ENCODE measurements around the gene BRSK1.

The BRSK1 gene

DNA sequence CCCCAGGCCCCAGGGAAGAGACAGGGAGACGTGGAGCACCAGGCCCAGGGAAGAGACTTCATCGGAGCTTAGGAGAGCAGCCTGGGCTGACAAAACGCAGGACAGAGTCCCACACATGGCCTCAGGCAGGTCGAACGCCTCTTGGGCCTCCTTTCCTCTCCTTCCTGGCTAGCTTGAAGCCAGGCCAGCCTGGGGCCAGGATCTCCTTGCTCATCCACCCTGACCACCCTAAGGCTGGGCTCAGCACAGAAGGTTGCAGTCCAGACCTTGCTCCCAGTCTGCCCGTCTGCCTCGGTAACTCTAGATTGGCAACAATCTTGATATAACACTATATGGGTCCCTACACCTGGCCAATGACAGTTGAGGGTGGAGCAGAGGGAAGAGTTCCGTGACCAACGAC, 35.1 kb upstream of the BRSK1 start:
- ChIA-PET POLR2A (interaction anchor here (1.5 kb wide), 1 partner anchor 11 kb away, joined by 8 read pairs; the partner anchor contains the start of gene PPP6R1), CTCF (no interaction called here)
- TF ChIP-seq SUZ12 (IDR thresholded peaks at IDR 0.05), result no peak
- no peak for DNase-seq (ENCODE audit: extremely low spot score)

DNA sequence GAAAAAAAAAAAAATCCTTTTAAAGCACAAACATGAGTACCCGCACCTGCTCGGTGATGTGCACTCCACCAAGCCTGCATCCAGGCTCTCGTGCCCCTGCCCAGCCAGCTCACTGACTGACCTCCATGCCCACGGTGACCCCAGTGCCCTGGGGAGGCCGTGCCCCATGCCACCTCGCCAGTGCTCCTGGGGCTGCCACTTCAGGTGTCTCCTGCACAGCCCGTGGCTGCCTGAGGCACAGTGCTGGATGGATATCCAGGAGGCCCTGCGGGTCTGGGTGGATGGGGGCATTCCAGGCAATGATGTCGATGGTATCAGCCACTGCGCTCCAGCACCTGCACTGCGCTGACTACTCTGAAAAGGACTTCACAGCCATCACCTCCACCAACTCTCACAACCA, 34.0 kb upstream of the BRSK1 start:
- ChIA-PET POLR2A (no interaction called here), CTCF (no interaction called here)
- TF ChIP-seq FOXK2 (IDR thresholded peaks at IDR 0.05), result no peak
- no peak for TF ChIP-seq FOXA1 (IDR thresholded peaks at IDR 0.05)
- TF ChIP-seq NFRKB (IDR thresholded peaks at IDR 0.05), result no peak
- no peak for TF ChIP-seq LEF1 (IDR thresholded peaks at IDR 0.05; ENCODE audit: borderline replicate concordance)
- no peak for TF ChIP-seq SP1 (IDR thresholded peaks at IDR 0.05)
- DNase-seq (ENCODE audit: extremely low spot score), result no peak

DNA sequence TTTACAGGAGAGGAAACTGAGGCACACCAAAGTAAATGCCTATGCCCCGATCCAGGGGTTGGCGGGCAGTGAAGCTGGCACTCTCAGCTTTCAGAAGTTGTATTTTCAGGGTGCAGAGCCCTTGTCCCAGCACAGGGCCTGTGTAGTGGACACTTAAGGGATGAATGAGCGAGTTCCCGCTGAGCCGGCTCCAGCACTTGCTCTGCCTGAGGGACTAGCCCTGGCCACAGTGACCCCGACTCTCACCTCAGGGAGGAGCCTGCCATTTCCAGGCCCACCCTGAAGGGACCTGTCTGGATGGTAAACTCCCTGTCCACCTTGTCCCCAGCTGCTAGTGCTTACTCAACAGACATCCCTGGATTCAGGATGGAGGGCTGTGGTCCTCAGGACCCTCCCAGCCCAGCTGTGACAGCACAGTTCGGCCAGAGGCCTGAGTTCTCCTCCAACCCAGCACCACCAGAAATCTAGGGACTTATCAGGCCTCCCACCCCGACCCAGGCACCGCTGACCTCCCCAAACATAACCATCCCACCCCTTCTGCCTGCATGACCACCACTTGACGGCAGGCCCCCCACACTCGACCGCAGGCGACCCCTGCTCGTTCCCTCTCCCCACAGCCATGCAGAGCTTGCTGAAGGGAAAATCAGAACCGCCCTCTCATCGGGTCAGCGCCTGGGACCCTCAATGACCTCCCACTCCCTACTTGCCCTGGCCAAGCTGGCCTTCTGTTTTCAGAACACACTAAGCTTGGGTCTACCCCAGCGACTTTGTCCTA, 33.3 kb upstream of the BRSK1 start:
- TF ChIP-seq, protein P1, sequence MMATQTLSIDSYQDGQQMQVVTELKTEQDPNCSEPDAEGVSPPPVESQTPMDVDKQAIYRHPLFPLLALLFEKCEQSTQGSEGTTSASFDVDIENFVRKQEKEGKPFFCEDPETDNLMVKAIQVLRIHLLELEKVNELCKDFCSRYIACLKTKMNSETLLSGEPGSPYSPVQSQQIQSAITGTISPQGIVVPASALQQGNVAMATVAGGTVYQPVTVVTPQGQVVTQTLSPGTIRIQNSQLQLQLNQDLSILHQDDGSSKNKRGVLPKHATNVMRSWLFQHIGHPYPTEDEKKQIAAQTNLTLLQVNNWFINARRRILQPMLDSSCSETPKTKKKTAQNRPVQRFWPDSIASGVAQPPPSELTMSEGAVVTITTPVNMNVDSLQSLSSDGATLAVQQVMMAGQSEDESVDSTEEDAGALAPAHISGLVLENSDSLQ (IDR thresholded peaks at IDR 0.05), result no peak
- TF ChIP-seq NFRKB (IDR thresholded peaks at IDR 0.05) (no peak), ZNF384 (IDR thresholded peaks at IDR 0.05) (no peak), FOXK2 (IDR thresholded peaks at IDR 0.05) (no peak), SP1 (IDR thresholded peaks at IDR 0.05) (no peak), ELF4 (IDR thresholded peaks at IDR 0.05) (no peak), ARNT (IDR thresholded peaks at IDR 0.05) (no peak)
- POLR2A ChIA-PET, result no interaction called here
- CTCF ChIA-PET, result no interaction called here
- DNase-seq (ENCODE audit: extremely low spot score), result no peak

DNA sequence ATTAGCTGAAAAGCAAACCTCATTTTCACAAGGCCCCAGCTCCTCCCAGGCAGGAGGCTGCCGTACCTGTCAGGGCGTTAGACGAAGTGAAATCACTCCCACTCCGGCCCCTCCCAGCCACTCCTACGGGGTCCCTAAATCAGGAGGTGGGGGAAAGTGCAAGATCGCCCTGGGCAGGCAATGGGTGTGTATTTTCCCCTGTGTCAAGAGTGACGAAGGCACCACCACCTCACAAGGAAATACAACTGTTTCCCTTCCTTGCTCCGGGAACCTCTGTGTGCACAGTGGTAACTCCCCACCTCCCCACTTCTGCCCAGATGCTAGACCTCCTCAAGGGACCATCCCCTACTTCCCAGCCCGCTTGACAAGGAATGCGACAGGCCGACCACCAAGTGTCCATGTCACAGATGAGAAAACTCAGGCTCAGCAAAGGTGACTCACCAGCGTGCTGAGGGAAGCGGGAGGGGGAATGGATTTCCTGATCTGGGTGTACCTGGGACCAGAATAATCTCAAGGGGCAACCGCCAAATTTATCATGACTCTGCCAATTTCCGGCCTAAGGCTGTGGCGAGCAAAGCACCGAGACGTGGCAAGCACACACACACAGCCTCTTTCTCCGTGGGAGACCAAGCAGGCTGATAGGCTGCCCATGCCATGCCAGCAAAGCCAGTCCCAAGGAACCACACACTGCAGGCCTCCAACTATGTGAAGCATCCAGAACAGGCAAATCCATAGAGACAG, 32.3 kb upstream of the BRSK1 start:
- ChIA-PET CTCF (interaction anchor here (0.7 kb wide), 1 partner anchor 63 kb away, joined by 4 read pairs; no protein-coding TSS in a partner anchor), POLR2A (no interaction called here)
- no peak for DNase-seq (ENCODE audit: extremely low spot score)
- TF ChIP-seq SP1 (IDR thresholded peaks at IDR 0.05), result no peak

DNA sequence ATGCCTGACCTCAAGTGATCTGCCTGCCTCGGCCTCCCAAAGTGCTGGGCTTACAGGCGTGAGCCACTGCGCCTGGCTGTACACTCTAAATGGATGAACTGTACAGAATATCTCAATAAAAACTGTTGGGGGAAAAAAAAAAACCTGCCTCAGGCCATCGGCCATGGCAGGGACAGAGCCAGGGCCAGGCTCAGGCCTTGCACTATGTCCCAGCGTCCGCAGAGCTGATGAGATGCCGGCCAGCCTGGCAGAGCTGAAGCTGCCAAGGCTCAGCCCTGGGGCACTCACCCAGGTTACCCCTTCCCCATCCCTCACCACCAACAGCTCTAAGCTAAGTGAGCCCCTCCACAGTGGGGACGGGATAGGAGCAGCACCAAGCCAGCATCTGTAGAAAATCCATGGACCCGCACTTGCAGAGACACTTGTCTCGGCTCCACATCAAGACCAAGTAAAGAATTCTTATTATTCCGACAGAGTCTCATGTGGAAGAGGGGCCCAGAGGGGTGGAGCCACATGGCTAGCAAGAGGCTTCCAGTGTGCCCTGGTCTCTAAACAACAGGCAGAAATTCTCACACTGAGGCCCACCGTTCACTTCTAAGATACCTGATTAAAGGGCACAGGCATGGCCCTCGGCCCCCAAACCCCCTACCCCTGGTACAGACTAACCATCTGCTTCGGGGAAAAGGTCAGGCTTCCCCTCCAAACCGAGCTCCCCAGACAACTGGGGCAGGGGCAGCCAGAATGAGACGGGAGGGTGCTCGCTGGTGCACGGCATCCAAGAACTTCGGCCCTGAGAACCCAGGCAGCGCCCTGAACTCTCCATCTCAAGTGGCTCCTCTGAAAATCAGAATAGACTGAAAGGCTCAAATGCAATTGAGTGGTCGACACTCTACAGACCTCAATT, 30.8 kb upstream of the BRSK1 start:
- TF ChIP-seq ARNT (IDR thresholded peaks at IDR 0.05), result no peak
- no peak for TF ChIP-seq ZNF384 (IDR thresholded peaks at IDR 0.05)
- TF ChIP-seq FOXK2 (IDR thresholded peaks at IDR 0.05), result no peak
- TF ChIP-seq BHLHE40 (IDR thresholded peaks at IDR 0.05; ENCODE audit: borderline replicate concordance), result no peak
- TF ChIP-seq LEF1 (IDR thresholded peaks at IDR 0.05; ENCODE audit: borderline replicate concordance), result no peak
- no peak for DNase-seq (ENCODE audit: extremely low spot score)
- CTCF ChIA-PET, result no interaction called here
- POLR2A ChIA-PET, result no interaction called here

DNA sequence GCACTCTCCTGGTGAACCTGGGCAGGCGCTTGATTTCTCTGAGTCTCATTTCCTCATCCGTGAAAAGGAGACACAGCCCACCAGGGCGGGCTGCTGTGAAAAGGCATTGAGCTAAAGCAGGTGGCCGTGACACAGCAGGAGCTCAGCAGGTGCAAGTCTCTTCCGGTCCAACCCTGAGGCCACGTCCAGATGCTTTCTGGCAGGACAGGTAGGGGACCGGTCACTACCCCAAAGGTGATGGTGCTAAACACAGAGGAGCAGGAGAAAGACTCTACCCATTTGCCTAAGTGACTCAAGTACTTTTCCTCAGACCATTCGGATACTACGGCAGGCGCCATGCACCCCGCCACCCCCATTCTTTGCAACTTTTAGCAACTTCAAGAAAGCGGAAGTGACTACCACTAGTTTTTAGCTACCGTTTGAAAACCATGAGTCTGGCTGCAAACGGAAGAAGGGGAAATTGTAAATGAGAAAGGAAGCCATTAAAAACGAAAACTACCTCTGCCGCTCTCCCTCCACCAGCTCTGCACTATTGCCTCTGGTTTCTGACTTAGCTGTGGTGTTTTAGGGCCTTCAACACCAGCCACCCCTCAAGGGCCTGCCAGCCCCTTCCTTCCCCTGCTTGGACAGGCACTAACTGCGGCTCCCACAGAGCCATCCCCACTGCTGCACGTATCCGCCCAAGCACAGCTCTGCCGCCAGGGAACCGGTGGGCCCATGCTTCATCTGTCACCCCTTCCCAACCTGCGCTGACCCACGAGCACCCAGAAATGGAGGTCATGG, 29.8 kb upstream of the BRSK1 start:
- no peak for TF ChIP-seq ARNT (IDR thresholded peaks at IDR 0.05)
- TF ChIP-seq ZNF384 (IDR thresholded peaks at IDR 0.05), result no peak
- no peak for TF ChIP-seq CTBP1 (IDR thresholded peaks at IDR 0.05; ENCODE audit: borderline replicate concordance)
- TF ChIP-seq FOXK2 (IDR thresholded peaks at IDR 0.05), result no peak
- no peak for TF ChIP-seq TARDBP (IDR thresholded peaks at IDR 0.05)
- no peak for TF ChIP-seq SUZ12 (IDR thresholded peaks at IDR 0.05)
- ChIA-PET CTCF (interaction anchor here (1.4 kb wide), 1 partner anchor 113 kb away, joined by 3 read pairs; no protein-coding TSS in a partner anchor), POLR2A (no interaction called here)
- no peak for DNase-seq (ENCODE audit: extremely low spot score)

DNA sequence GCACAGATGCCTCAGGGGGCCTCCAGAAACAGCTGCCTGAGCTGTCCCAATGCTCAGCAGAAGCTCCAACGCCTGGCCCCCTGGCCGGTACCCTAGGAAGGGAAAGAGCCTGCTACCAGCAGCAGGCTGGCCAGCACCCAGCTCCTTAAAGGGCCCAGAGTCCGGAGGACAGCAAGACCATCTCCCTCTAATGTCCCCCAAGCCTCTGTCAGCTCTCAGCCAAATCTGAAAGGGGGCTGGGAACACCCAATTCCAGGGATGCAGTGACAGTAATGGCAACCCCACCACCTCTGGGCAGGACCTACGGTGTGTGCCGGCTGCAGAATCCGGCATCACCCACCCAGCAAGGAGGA, 29.2 kb upstream of the BRSK1 start:
- DNase-seq (ENCODE audit: extremely low spot score), result no peak
- TF ChIP-seq SP1 (IDR thresholded peaks at IDR 0.05) (no peak), FOXK2 (IDR thresholded peaks at IDR 0.05) (no peak), ARNT (IDR thresholded peaks at IDR 0.05) (no peak)
- POLR2A ChIA-PET, result interaction anchor here (1.0 to 1.2 kb wide), 2 partner anchors 153 to 400 kb away, joined by 3 to 4 read pairs; partner anchors contain the start of genes U2AF2 and UBE2S
- CTCF ChIA-PET, result interaction anchor here (1.4 kb wide), 1 partner anchor 113 kb away, joined by 3 read pairs; no protein-coding TSS in a partner anchor
